Measurements from ENCODE around the gene NTF3.

DNA sequence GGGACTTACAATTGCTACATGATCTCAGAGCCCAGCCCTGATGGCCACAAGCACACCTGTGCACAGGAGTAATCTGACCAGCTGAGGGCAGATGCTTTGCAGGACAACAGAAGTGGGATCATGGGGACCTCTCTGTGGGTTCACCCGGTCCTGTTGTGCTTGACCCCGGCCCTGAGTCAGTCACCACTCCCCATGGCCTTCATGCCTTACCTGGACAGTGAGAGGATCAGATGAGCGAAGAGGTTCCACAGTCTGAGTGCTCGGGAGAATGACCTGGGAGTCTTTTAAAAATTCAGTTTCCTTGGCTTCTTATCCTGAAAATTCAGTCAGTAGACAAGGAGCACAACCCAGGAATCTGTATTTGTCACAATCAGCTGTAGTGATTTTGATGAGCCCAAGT lies 88.1 kb downstream of the NTF3 start:
- TF ChIP-seq RBM25 (IDR thresholded peaks at IDR 0.05; ENCODE audit: low read depth, low read length, severe bottlenecking) (no peak), ZNF197 (CRISPR knock-in tag; IDR thresholded peaks at IDR 0.05; ENCODE audit: low read depth) (no peak), RAD21 (CRISPR knock-in tag; conservative IDR thresholded peaks at IDR 0.05 in 1 of 2, IDR thresholded peaks at IDR 0.05 in 1 of 2) (no peak), PHF20 (IDR thresholded peaks at IDR 0.05; ENCODE audit: partially characterized antibody) (no peak), NFE2L1 (tag; IDR thresholded peaks at IDR 0.05; ENCODE audit: borderline replicate concordance, low read depth) (no peak), ZNF24 (IDR thresholded peaks at IDR 0.05) (no peak), ZFP1 (CRISPR knock-in tag; IDR thresholded peaks at IDR 0.05) (no peak), RBFOX2 (IDR thresholded peaks at IDR 0.05; ENCODE audit: low read depth, low read length) (no peak)
- TF ChIP-seq, protein P1, sequence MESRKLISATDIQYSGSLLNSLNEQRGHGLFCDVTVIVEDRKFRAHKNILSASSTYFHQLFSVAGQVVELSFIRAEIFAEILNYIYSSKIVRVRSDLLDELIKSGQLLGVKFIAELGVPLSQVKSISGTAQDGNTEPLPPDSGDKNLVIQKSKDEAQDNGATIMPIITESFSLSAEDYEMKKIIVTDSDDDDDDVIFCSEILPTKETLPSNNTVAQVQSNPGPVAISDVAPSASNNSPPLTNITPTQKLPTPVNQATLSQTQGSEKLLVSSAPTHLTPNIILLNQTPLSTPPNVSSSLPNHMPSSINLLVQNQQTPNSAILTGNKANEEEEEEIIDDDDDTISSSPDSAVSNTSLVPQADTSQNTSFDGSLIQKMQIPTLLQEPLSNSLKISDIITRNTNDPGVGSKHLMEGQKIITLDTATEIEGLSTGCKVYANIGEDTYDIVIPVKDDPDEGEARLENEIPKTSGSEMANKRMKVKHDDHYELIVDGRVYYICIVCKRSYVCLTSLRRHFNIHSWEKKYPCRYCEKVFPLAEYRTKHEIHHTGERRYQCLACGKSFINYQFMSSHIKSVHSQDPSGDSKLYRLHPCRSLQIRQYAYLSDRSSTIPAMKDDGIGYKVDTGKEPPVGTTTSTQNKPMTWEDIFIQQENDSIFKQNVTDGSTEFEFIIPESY (CRISPR knock-in tag; IDR thresholded peaks at IDR 0.05), result no peak
- TF ChIP-seq, protein P2, sequence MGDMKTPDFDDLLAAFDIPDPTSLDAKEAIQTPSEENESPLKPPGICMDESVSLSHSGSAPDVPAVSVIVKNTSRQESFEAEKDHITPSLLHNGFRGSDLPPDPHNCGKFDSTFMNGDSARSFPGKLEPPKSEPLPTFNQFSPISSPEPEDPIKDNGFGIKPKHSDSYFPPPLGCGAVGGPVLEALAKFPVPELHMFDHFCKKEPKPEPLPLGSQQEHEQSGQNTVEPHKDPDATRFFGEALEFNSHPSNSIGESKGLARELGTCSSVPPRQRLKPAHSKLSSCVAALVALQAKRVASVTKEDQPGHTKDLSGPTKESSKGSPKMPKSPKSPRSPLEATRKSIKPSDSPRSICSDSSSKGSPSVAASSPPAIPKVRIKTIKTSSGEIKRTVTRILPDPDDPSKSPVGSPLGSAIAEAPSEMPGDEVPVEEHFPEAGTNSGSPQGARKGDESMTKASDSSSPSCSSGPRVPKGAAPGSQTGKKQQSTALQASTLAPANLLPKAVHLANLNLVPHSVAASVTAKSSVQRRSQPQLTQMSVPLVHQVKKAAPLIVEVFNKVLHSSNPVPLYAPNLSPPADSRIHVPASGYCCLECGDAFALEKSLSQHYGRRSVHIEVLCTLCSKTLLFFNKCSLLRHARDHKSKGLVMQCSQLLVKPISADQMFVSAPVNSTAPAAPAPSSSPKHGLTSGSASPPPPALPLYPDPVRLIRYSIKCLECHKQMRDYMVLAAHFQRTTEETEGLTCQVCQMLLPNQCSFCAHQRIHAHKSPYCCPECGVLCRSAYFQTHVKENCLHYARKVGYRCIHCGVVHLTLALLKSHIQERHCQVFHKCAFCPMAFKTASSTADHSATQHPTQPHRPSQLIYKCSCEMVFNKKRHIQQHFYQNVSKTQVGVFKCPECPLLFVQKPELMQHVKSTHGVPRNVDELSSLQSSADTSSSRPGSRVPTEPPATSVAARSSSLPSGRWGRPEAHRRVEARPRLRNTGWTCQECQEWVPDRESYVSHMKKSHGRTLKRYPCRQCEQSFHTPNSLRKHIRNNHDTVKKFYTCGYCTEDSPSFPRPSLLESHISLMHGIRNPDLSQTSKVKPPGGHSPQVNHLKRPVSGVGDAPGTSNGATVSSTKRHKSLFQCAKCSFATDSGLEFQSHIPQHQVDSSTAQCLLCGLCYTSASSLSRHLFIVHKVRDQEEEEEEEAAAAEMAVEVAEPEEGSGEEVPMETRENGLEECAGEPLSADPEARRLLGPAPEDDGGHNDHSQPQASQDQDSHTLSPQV (IDR thresholded peaks at IDR 0.05), result no peak
- TF ChIP-seq, protein P3, sequence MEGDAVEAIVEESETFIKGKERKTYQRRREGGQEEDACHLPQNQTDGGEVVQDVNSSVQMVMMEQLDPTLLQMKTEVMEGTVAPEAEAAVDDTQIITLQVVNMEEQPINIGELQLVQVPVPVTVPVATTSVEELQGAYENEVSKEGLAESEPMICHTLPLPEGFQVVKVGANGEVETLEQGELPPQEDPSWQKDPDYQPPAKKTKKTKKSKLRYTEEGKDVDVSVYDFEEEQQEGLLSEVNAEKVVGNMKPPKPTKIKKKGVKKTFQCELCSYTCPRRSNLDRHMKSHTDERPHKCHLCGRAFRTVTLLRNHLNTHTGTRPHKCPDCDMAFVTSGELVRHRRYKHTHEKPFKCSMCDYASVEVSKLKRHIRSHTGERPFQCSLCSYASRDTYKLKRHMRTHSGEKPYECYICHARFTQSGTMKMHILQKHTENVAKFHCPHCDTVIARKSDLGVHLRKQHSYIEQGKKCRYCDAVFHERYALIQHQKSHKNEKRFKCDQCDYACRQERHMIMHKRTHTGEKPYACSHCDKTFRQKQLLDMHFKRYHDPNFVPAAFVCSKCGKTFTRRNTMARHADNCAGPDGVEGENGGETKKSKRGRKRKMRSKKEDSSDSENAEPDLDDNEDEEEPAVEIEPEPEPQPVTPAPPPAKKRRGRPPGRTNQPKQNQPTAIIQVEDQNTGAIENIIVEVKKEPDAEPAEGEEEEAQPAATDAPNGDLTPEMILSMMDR (IDR thresholded peaks at IDR 0.05 in 2 of 3, conservative IDR thresholded peaks at IDR 0.05 in 1 of 3; ENCODE audit: insufficient read depth in 2 of 3, low read depth in 1 of 3, low read length in 3 of 3), result no peak
- TF ChIP-seq, protein P4, sequence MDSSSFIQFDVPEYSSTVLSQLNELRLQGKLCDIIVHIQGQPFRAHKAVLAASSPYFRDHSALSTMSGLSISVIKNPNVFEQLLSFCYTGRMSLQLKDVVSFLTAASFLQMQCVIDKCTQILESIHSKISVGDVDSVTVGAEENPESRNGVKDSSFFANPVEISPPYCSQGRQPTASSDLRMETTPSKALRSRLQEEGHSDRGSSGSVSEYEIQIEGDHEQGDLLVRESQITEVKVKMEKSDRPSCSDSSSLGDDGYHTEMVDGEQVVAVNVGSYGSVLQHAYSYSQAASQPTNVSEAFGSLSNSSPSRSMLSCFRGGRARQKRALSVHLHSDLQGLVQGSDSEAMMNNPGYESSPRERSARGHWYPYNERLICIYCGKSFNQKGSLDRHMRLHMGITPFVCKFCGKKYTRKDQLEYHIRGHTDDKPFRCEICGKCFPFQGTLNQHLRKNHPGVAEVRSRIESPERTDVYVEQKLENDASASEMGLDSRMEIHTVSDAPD (CRISPR knock-in tag; IDR thresholded peaks at IDR 0.05), result no peak
- TF ChIP-seq, protein P5, sequence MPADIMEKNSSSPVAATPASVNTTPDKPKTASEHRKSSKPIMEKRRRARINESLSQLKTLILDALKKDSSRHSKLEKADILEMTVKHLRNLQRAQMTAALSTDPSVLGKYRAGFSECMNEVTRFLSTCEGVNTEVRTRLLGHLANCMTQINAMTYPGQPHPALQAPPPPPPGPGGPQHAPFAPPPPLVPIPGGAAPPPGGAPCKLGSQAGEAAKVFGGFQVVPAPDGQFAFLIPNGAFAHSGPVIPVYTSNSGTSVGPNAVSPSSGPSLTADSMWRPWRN (IDR thresholded peaks at IDR 0.05; ENCODE audit: low read depth), result no peak

Data from K562 (cell line).